Fibroblast of lung (primary cell): Measurements from ENCODE around the gene RPN1. TPM values are rescaled to one million over a fixed set of nuclear protein-coding genes. Genes with fewer than 3 reads are reported as not detected.

Experiments
- DNase-seq, 2 donors: peaks; one replicate each; pipeline versions ENCODE4 v3.0.0 to v3.0.0-alpha.2; 2010; ENCODE audit warnings: low read depth in 2 of 2
- H2AFZ ChIP-seq: 2 replicates; pipeline ENCODE4 v1.5.1; 2012; ENCODE audit warnings: low read length, control low read depth, inconsistent platforms
- H3K27ac ChIP-seq: 2 replicates; pipeline ENCODE4 v1.5.1; 2011; ENCODE audit warnings: low read length, control low read depth; ENCODE audit not compliant: insufficient read depth
- H3K27me3 ChIP-seq: 2 replicates; pipeline ENCODE4 v1.5.1; 2011; ENCODE audit warnings: mild to moderate bottlenecking, low read length; ENCODE audit not compliant: control insufficient read depth, insufficient read depth
- H3K36me3 ChIP-seq: 2 replicates; pipeline ENCODE4 v1.5.1; 2011; ENCODE audit warnings: low read length; ENCODE audit not compliant: control insufficient read depth, insufficient read depth
- H3K4me1 ChIP-seq: 2 replicates; pipeline ENCODE4 v1.5.1; 2011; ENCODE audit warnings: low read length; ENCODE audit not compliant: control insufficient read depth, insufficient read depth; ENCODE audit errors: extremely low read depth
- H3K4me2 ChIP-seq: 2 replicates; pipeline ENCODE4 v1.5.1; 2011; ENCODE audit warnings: low read length, control low read depth; ENCODE audit not compliant: insufficient read depth; ENCODE audit errors: extremely low read depth
- H3K4me3 ChIP-seq, 4 experiments: fragments of 200-600 bp in 1 of 4; sonication (generic) in 1 of 4; replicated peaks in 1 of 4; 2 replicates each; pipeline ENCODE4 v1.5.1; 2011 to 2016; ENCODE audit warnings: low read length in 4 of 4, low read depth in 3 of 4, mild to moderate bottlenecking in 3 of 4, control low read depth in 2 of 4, inconsistent platforms in 1 of 4, mixed read lengths in 1 of 4; ENCODE audit not compliant: insufficient read depth in 1 of 4; ENCODE audit errors: control extremely low read depth in 1 of 4
- H3K79me2 ChIP-seq: 2 replicates; pipeline ENCODE4 v1.5.1; 2012; ENCODE audit warnings: mild to moderate bottlenecking, low read length, inconsistent platforms; ENCODE audit not compliant: control insufficient read depth, insufficient read depth
- H3K9ac ChIP-seq: 2 replicates; pipeline ENCODE4 v1.5.1; 2011; ENCODE audit warnings: mild to moderate bottlenecking, low read length, control low read depth; ENCODE audit not compliant: insufficient read depth
- H3K9me3 ChIP-seq: 2 replicates; pipeline ENCODE4 v1.5.1; 2012; ENCODE audit warnings: low read depth, low read length; ENCODE audit not compliant: control insufficient read depth, insufficient read depth
- H4K20me1 ChIP-seq: 2 replicates; pipeline ENCODE4 v1.5.1; 2011; ENCODE audit warnings: low read length; ENCODE audit not compliant: control insufficient read depth, insufficient read depth; ENCODE audit errors: extremely low read depth
- EZH2 ChIP-seq: IDR thresholded peaks from 2 replicates; pipeline ENCODE4 v1.5.1; 2012; ENCODE audit warnings: low read length, control low read depth, mild to moderate bottlenecking; ENCODE audit errors: missing control alignments
- polyA plus RNA-seq, 2 donors: library from polyadenylated mRNA; depleted of rRNA in 1 of 2; stranded (reverse) in 1 of 2; unstranded in 1 of 2; fragments of >200 nt; gene quantifications; 2 replicates each; pipeline ENCODE4 v1.2.1, GENCODE V29; 2011 to 2012; ENCODE audit warnings: missing spikeins in 1 of 2
- total RNA-seq: library from RNA; depleted of rRNA; stranded (reverse); fragments of >200 nt; gene quantifications from 2 replicates; pipeline ENCODE4 v1.2.1, GENCODE V29; 2014
- TF ChIP-seq, protein P1 (sequence below), 2 donors: IDR thresholded peaks in 1 of 2; conservative IDR thresholded peaks in 1 of 2; 1 replicate in 1 of 2; 2 replicates in 1 of 2; pipeline ENCODE4 v1.5.1; 2011 to 2012; ENCODE audit warnings: low read length in 2 of 2, control low read depth in 1 of 2, inconsistent platforms in 1 of 2, low read depth in 1 of 2, mild to moderate bottlenecking in 1 of 2

RPN1 gene
- total and polyA plus RNA-seq, 2 donors (not counting 1 experiment from before 2014, with no cell fraction given) = 359 to 417 TPM

DNA sequence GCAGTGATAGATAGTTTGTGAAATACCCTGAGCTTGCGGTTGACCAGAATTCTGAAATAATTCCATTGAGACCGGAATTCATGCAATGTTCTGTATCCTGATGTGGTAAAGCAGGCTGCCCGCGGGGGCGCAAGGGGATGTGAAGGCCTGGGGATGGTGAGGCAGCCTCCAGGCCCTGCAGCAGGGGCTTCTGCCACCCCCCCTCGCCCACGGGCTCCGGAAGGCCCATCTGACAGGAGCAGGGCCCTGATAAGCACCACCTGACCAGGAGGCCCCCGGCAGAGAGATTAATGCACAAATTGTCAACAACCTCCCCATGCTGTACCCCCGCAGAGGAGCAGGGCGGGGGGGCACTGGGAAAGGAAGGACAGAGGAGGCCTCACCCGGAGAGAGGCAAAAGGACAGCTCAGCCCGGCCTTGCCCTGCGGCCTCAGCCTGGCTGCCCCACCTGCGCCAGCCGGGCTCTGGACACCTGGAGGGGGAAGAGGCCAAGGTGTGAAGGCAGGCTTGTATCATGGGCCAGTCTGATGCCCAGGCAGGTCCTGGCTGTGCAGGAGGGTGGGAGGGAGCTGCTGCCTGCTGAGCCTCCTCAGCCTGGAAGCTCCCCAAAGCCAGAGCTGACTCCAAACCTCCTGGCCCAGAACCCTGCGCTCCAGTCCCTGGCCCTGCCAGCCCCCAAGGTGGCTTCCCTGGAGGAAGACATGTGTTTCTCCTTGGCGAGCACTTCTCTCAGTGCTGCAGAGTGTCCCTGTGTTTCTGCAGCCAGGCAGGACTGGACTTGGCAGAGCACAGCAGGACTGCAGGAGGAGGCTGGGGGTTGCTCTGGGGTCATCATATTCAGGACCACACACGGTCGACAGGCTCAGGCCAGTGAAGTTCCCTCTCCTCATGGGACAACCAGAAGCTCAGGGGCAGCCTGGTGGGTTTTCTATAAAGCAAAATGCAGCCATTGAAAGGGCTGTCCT, 46.5 kb downstream of the RPN1 start:
- no peaks in the 10 kb centered on the region for H3K9me3 ChIP-seq
- no peak overlapping the region for H3K4me3 ChIP-seq
- H3K4me2 ChIP-seq = no peak overlapping the region
- H3K27me3 ChIP-seq = no peaks in the 10 kb centered on the region
- no peaks in the 10 kb centered on the region for H4K20me1 ChIP-seq
- no peak for DNase-seq
- H3K79me2 ChIP-seq = no peaks in the 10 kb centered on the region
- no peak overlapping the region for H3K9ac ChIP-seq
- H2AFZ ChIP-seq = no peak overlapping the region
- H3K4me1 ChIP-seq = no peaks in the 10 kb centered on the region
- TF ChIP-seq EZH2 = no peak
- TF ChIP-seq, protein P1, sequence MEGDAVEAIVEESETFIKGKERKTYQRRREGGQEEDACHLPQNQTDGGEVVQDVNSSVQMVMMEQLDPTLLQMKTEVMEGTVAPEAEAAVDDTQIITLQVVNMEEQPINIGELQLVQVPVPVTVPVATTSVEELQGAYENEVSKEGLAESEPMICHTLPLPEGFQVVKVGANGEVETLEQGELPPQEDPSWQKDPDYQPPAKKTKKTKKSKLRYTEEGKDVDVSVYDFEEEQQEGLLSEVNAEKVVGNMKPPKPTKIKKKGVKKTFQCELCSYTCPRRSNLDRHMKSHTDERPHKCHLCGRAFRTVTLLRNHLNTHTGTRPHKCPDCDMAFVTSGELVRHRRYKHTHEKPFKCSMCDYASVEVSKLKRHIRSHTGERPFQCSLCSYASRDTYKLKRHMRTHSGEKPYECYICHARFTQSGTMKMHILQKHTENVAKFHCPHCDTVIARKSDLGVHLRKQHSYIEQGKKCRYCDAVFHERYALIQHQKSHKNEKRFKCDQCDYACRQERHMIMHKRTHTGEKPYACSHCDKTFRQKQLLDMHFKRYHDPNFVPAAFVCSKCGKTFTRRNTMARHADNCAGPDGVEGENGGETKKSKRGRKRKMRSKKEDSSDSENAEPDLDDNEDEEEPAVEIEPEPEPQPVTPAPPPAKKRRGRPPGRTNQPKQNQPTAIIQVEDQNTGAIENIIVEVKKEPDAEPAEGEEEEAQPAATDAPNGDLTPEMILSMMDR (conservative IDR thresholded peaks at IDR 0.05 in 1 of 2, IDR thresholded peaks at IDR 0.05 in 1 of 2; ENCODE audit: low read depth in 1 of 2, low read length in 2 of 2) = no peak
- no peak overlapping the region for H3K27ac ChIP-seq
- no peaks in the 10 kb centered on the region for H3K36me3 ChIP-seq

DNA sequence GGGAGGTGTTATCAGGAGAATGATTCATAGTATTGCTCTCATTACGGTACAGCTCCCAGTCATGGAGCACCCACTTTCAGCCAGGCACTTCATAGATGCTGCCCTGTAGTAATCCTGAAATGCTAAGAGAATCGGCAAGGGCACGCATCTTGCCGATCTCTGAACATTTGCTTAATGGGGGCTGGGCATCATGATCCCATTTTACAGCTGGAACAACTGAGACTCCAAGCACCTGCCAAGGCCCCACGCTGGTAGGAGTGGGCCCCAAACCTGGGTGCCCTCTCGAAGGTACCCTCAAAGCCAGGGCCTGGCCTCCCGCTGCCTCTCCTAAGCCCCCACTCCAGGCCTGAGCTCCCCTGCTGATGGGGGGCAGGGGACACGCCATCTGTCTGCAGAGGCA, 47.3 kb downstream of the RPN1 start:
- no peak overlapping the region for H3K4me2 ChIP-seq
- no peak for TF ChIP-seq EZH2
- TF ChIP-seq, protein P1 (conservative IDR thresholded peaks at IDR 0.05 in 1 of 2, IDR thresholded peaks at IDR 0.05 in 1 of 2; ENCODE audit: low read depth in 1 of 2, low read length in 2 of 2) = no peak
- H3K9ac ChIP-seq = no peak overlapping the region
- H3K4me3 ChIP-seq = no peak overlapping the region
- no peak for DNase-seq
- no peaks in the 10 kb centered on the region for H3K79me2 ChIP-seq
- no peak overlapping the region for H3K27ac ChIP-seq
- no peaks in the 10 kb centered on the region for H3K9me3 ChIP-seq
- H3K4me1 ChIP-seq = no peaks in the 10 kb centered on the region
- no peaks in the 10 kb centered on the region for H3K36me3 ChIP-seq
- no peaks in the 10 kb centered on the region for H4K20me1 ChIP-seq
- H2AFZ ChIP-seq = no peak overlapping the region
- H3K27me3 ChIP-seq = no peaks in the 10 kb centered on the region

DNA sequence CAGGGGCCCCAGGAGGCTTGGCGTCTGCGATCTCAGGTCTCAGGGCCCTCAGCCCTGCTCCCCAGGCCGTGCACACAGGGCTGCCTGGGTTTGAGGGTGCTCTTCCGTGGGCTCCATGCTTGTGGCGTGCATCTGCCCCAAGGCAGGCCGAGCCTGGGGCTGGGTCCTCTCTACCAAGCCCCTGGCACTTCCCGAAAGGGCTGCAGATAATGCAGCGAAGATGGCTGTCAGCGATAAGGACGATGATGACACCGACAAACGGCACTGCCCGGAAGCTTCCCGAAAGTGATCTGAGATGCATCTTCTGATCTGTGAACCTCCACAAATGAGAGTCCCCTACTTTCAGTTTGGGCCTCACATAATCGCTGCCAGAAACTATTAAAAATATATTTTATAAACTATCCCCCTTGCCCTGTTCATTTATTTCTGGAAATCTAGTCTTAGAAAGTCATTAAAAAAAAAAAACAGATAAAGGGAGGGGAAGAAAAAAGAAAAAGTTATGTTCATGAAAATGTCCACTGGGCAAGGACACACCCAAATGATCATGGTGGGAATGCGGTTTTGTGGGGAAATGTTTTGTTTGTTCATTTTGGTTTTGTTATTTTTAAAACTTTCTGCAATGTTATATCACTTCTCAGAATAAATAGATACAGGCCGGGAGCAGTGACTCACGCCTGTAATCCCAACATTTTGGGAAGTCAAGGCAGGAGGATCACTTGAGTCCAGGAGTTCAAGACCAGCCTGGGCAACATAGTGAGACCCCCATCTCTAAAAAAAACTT, 51.5 kb downstream of the RPN1 start:
- Histone ChIP-seq H4K20me1 (no peaks in the 10 kb centered on the region), H3K79me2 (no peaks in the 10 kb centered on the region), H3K27me3 (no peaks in the 10 kb centered on the region), H2AFZ (no peak overlapping the region), H3K4me2 (no peak overlapping the region), H3K4me1 (peaks cover 2% of the 10 kb centered on the region), H3K4me3 (no peak overlapping the region), H3K9me3 (no peaks in the 10 kb centered on the region), H3K27ac (no peak overlapping the region), H3K9ac (no peak overlapping the region), H3K36me3 (no peaks in the 10 kb centered on the region)
- peak in 1 of 2 donors; percentile 26 for DNase-seq
- no peak for TF ChIP-seq EZH2
- TF ChIP-seq, protein P1 (conservative IDR thresholded peaks at IDR 0.05 in 1 of 2, IDR thresholded peaks at IDR 0.05 in 1 of 2; ENCODE audit: low read depth in 1 of 2, low read length in 2 of 2) = no peak
